Mesenchymal stem cell (in vitro differentiated cells and primary cell): ENCODE measurements around the gene SLC18A3.

ENCODE experiments used
- DNase-seq: peaks from one replicate; pipeline ENCODE4 v3.0.0-alpha.2; 2013
- H2AFZ ChIP-seq: one replicate; pipeline ENCODE4 v1.6.1; 2013; ENCODE audit warnings: low read depth, mild to moderate bottlenecking, control low read depth, inconsistent platforms, low read length, moderate library complexity
- H2AK5ac ChIP-seq: 2 replicates; pipeline ENCODE4 v1.6.1; 2013; ENCODE audit warnings: low read length, moderate library complexity, mild to moderate bottlenecking, inconsistent platforms; ENCODE audit not compliant: severe bottlenecking
- H2BK120ac ChIP-seq: one replicate; pipeline ENCODE4 v1.6.1; 2013; ENCODE audit warnings: low read depth, mild to moderate bottlenecking, inconsistent platforms, low read length, moderate library complexity
- H2BK12ac ChIP-seq, 2 experiments: one replicate each; pipeline ENCODE4 v1.6.1; 2013; ENCODE audit warnings: inconsistent platforms in 2 of 2, low read length in 2 of 2, mild to moderate bottlenecking in 2 of 2, moderate library complexity in 2 of 2, control low read depth in 1 of 2
- H2BK15ac ChIP-seq: one replicate; pipeline ENCODE4 v1.6.1; 2013; ENCODE audit warnings: mild to moderate bottlenecking, low read depth, inconsistent platforms; ENCODE audit not compliant: poor library complexity, severe bottlenecking
- H2BK5ac ChIP-seq: 2 replicates; pipeline ENCODE4 v1.6.1; 2013; ENCODE audit warnings: low read depth, mild to moderate bottlenecking, low read length, control low read depth, inconsistent platforms; ENCODE audit not compliant: poor library complexity, severe bottlenecking
- H3K14ac ChIP-seq, 2 experiments: one replicate each; pipeline ENCODE4 v1.6.1; 2013; ENCODE audit warnings: inconsistent platforms in 2 of 2, low read length in 2 of 2, control low read depth in 1 of 2, mild to moderate bottlenecking in 1 of 2, moderate library complexity in 1 of 2
- H3K18ac ChIP-seq, 2 experiments: one replicate each; pipeline ENCODE4 v1.6.1; 2013; ENCODE audit warnings: inconsistent platforms in 2 of 2, low read length in 2 of 2, control low read depth in 1 of 2, low read depth in 1 of 2, mild to moderate bottlenecking in 1 of 2
- H3K23ac ChIP-seq, 2 experiments: one replicate each; pipeline ENCODE4 v1.6.1; 2013; ENCODE audit warnings: inconsistent platforms in 2 of 2, low read length in 2 of 2, mild to moderate bottlenecking in 2 of 2, moderate library complexity in 2 of 2, control low read depth in 1 of 2
- H3K27ac ChIP-seq: 2 replicates; pipeline ENCODE4 v1.5.1; 2013; ENCODE audit warnings: mild to moderate bottlenecking, moderate library complexity, low read length, control low read depth, inconsistent platforms; ENCODE audit not compliant: poor library complexity, severe bottlenecking
- H3K27me3 ChIP-seq, 2 experiments: 2 replicates each; pipeline versions ENCODE4 v1.6.1 to v1.7.0; 2013; ENCODE audit warnings: low read length in 2 of 2, mild to moderate bottlenecking in 2 of 2, moderate library complexity in 2 of 2, control low read depth in 1 of 2, inconsistent platforms in 1 of 2; ENCODE audit not compliant: control insufficient read depth in 1 of 2, insufficient read depth in 1 of 2
- H3K36me3 ChIP-seq, 2 experiments: 2 replicates each; pipeline versions ENCODE4 v1.6.1 to v1.7.0; 2013; ENCODE audit warnings: low read length in 2 of 2, control low read depth in 1 of 2, inconsistent platforms in 1 of 2, low read depth in 1 of 2, mild to moderate bottlenecking in 1 of 2; ENCODE audit not compliant: insufficient read depth in 2 of 2, control insufficient read depth in 1 of 2
- H3K4ac ChIP-seq, 2 experiments: one replicate each; pipeline ENCODE4 v1.6.1; 2013; ENCODE audit warnings: inconsistent platforms in 2 of 2, low read length in 2 of 2, mild to moderate bottlenecking in 2 of 2, moderate library complexity in 2 of 2, control low read depth in 1 of 2, low read depth in 1 of 2
- H3K4me1 ChIP-seq: 2 replicates; pipeline ENCODE4 v1.6.1; 2013; ENCODE audit warnings: low read depth, low read length, control low read depth; ENCODE audit not compliant: control insufficient read depth, insufficient read depth
- H3K4me2 ChIP-seq: 2 replicates; pipeline ENCODE4 v1.6.1; 2013; ENCODE audit warnings: low read length, mild to moderate bottlenecking, inconsistent platforms; ENCODE audit not compliant: poor library complexity, severe bottlenecking
- H3K4me3 ChIP-seq, 2 experiments: 2 replicates each; pipeline versions ENCODE4 v1.5.1 to v1.7.0; 2013; ENCODE audit warnings: low read length in 2 of 2, mild to moderate bottlenecking in 2 of 2, control low read depth in 1 of 2, low read depth in 1 of 2; ENCODE audit not compliant: insufficient read depth in 1 of 2
- H3K79me1 ChIP-seq: replicated peaks from 2 replicates; pipeline ENCODE4 v1.6.1; 2013; ENCODE audit warnings: mild to moderate bottlenecking, control low read depth, low read length, inconsistent platforms; ENCODE audit not compliant: poor library complexity, severe bottlenecking
- H3K9ac ChIP-seq: 2 replicates; pipeline ENCODE4 v1.7.0; 2013; ENCODE audit warnings: mild to moderate bottlenecking, low read length, moderate library complexity
- H3K9me3 ChIP-seq: 2 replicates; pipeline ENCODE4 v1.7.0; 2013; ENCODE audit warnings: mild to moderate bottlenecking, low read length; ENCODE audit not compliant: control insufficient read depth
- H4K8ac ChIP-seq: one replicate; pipeline ENCODE4 v1.6.1; 2013; ENCODE audit warnings: inconsistent platforms, mild to moderate bottlenecking, low read length, moderate library complexity
- H4K91ac ChIP-seq: one replicate; pipeline ENCODE4 v1.6.1; 2013; ENCODE audit warnings: mild to moderate bottlenecking, low read length, inconsistent platforms
- WGBS: methylation state at CpG from one replicate; pipeline ENCODE4 v1.1.7; 2013; ENCODE audit warnings: mixed read lengths; 5-methylcytosine and 5-hydroxymethylcytosine counted together

The SLC18A3 gene

GRCh38 chr10:49609283-49610113 is 612 bp upstream of the SLC18A3 start:
- Histone ChIP-seq H4K8ac (no peak overlapping the region), H2BK15ac (no peak overlapping the region), H4K91ac (no peak overlapping the region), H3K18ac (no peak overlapping the region), H3K9ac (no peak overlapping the region), H3K4ac (no peak overlapping the region), H2BK5ac (no peak overlapping the region), H2AFZ (no peak overlapping the region), H2BK120ac (no peak overlapping the region), H3K14ac (no peak overlapping the region), H3K36me3 (peaks cover 0 to 5% of the 10 kb centered on the region in 2 experiments), H3K23ac (no peak overlapping the region), H2AK5ac (no peak overlapping the region), H3K4me1 (peaks cover 27% of the 10 kb centered on the region), H3K9me3 (peaks cover 4% of the 10 kb centered on the region), H3K4me3 (peak overlapping the region in 1 of 2 experiments; percentile 28), H2BK12ac (no peak overlapping the region), H3K79me1 (no peaks in the 10 kb centered on the region), H3K27me3 (peaks cover 76 to 82% of the 10 kb centered on the region in 2 experiments), H3K27ac (no peak overlapping the region), H3K4me2 (peak overlapping the region; percentile 14)
- WGBS, result 1% methylated on average over 52 of the region's 62 CpGs
- DNase-seq, result no peak

- no peak overlapping the region for H2AFZ ChIP-seq
- no peak overlapping the region for H3K9ac ChIP-seq
- H2BK12ac ChIP-seq, result no peak overlapping the region
- H4K91ac ChIP-seq, result no peak overlapping the region
- H3K36me3 ChIP-seq, result peaks cover 0 to 5% of the 10 kb centered on the region in 2 experiments
- H3K23ac ChIP-seq, result no peak overlapping the region
- peaks cover 4% of the 10 kb centered on the region for H3K9me3 ChIP-seq
- no peak overlapping the region for H3K27ac ChIP-seq
- WGBS, result 6% methylated on average over 71 of the region's 72 CpGs
- H3K14ac ChIP-seq, result no peak overlapping the region
- H3K4ac ChIP-seq, result no peak overlapping the region
- H3K27me3 ChIP-seq, result peaks cover 83 to 84% of the 10 kb centered on the region in 2 experiments
- H4K8ac ChIP-seq, result no peak overlapping the region
- no peak overlapping the region for H2BK5ac ChIP-seq
- H3K79me1 ChIP-seq, result no peaks in the 10 kb centered on the region
- no peak overlapping the region for H2BK15ac ChIP-seq
- no peak for DNase-seq
- no peak overlapping the region for H2BK120ac ChIP-seq
- H2AK5ac ChIP-seq, result no peak overlapping the region
- peaks cover 27% of the 10 kb centered on the region for H3K4me1 ChIP-seq
- no peak overlapping the region for H3K4me3 ChIP-seq
- no peak overlapping the region for H3K18ac ChIP-seq
- H3K4me2 ChIP-seq, result peak overlapping the region; percentile 71
Observed at GRCh38 chr10:49610458-49611165, 502 bp downstream of the SLC18A3 start.

- no peak overlapping the region for H3K27ac ChIP-seq
- 11% methylated on average over 63 of the region's 63 CpGs for WGBS
- no peak overlapping the region for H4K91ac ChIP-seq
- peaks cover 27% of the 10 kb centered on the region for H3K4me1 ChIP-seq
- no peak overlapping the region for H2BK5ac ChIP-seq
- no peak overlapping the region for H3K23ac ChIP-seq
- no peak overlapping the region for H3K4ac ChIP-seq
- no peak overlapping the region for H2BK12ac ChIP-seq
- peaks cover 4% of the 10 kb centered on the region for H3K9me3 ChIP-seq
- H3K27me3 ChIP-seq, result peaks cover 86 to 89% of the 10 kb centered on the region in 2 experiments
- H3K14ac ChIP-seq, result no peak overlapping the region
- no peaks in the 10 kb centered on the region for H3K79me1 ChIP-seq
- H3K36me3 ChIP-seq, result peaks cover 0 to 5% of the 10 kb centered on the region in 2 experiments
- H3K9ac ChIP-seq, result no peak overlapping the region
- no peak for DNase-seq
- H2BK15ac ChIP-seq, result no peak overlapping the region
- H2AK5ac ChIP-seq, result no peak overlapping the region
- no peak overlapping the region for H3K18ac ChIP-seq
- H4K8ac ChIP-seq, result no peak overlapping the region
- no peak overlapping the region for H2AFZ ChIP-seq
- H3K4me3 ChIP-seq, result no peak overlapping the region
- H3K4me2 ChIP-seq, result no peak overlapping the region
- no peak overlapping the region for H2BK120ac ChIP-seq
Observed at GRCh38 chr10:49611166-49611815, 1.2 kb downstream of the SLC18A3 start.
